Stimulated activated CD4-positive, alpha-beta T cell treated with anti-CD3 and anti-CD28 coated beads, Interleukin-1b, Interleukin-23, amount 100 ng/mL, for 48 hours (primary cell): ENCODE results near the gene CIAO2A.

Source experiments
- DNase-seq: peaks from one replicate; pipeline ENCODE4 v3.0.0-alpha.2; 2020

The CIAO2A gene

GRCh38 chr15:64037966-64038365 lies 55.7 kb downstream of the CIAO2A start:
- DNase-seq = no peak

GRCh38 chr15:64037116-64037515 lies 56.5 kb downstream of the CIAO2A start:
- DNase-seq = no peak

- DNase-seq = no peak
Measured at GRCh38 chr15:64035525-64035924, 58.1 kb downstream of the CIAO2A start.

GRCh38 chr15:64034519-64034918 lies 59.1 kb downstream of the CIAO2A start:
- DNase-seq = no peak

GRCh38 chr15:64032329-64032728 lies 61.3 kb downstream of the CIAO2A start:
- no peak for DNase-seq

- DNase-seq = no peak
Measured at GRCh38 chr15:64030123-64030522, 63.5 kb downstream of the CIAO2A start.

GRCh38 chr15:64029633-64030032 lies 64.0 kb downstream of the CIAO2A start:
- DNase-seq = no peak

GRCh38 chr15:64029110-64029509 lies 64.5 kb downstream of the CIAO2A start:
- DNase-seq = no peak

- DNase-seq = no peak
Measured at GRCh38 chr15:64026591-64026990, 67.0 kb downstream of the CIAO2A start.

GRCh38 chr15:64024172-64025050 lies 69.2 kb downstream of the CIAO2A start:
- DNase-seq = no peak

- DNase-seq = no peak
Measured at GRCh38 chr15:64023220-64023619, 70.4 kb downstream of the CIAO2A start.

- DNase-seq = no peak
Measured at GRCh38 chr15:64022571-64022970, 71.1 kb downstream of the CIAO2A start.
